ENCODE data around the gene SSBP3. TPM values are rescaled to one million over a fixed set of nuclear protein-coding genes. Genes with fewer than 3 reads are reported as not detected.

The SSBP3 gene
- total RNA-seq, 1 experiment from 2014 or later = 115 TPM

- TF ChIP-seq TEAD4 (CRISPR knock-in tag; IDR thresholded peaks at IDR 0.05) (no peak), ELF4 (CRISPR knock-in tag; IDR thresholded peaks at IDR 0.05; ENCODE audit: low read depth) (no peak)
- TF ChIP-seq, protein P1, sequence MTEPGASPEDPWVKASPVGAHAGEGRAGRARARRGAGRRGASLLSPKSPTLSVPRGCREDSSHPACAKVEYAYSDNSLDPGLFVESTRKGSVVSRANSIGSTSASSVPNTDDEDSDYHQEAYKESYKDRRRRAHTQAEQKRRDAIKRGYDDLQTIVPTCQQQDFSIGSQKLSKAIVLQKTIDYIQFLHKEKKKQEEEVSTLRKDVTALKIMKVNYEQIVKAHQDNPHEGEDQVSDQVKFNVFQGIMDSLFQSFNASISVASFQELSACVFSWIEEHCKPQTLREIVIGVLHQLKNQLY (CRISPR knock-in tag; IDR thresholded peaks at IDR 0.05) = no peak
Observed at GRCh38 chr1:54337928-54338327, 68.3 kb downstream of the SSBP3 start (continued).

GRCh38 chr1:54337034-54337433 is 69.2 kb downstream of the SSBP3 start:
- no peaks in the 10 kb centered on the region for H3K9me3 Mint-ChIP-seq
- DNase-seq (ENCODE audit: low spot score) = no peak
- peaks cover 88% of the 10 kb centered on the region for H3K4me1 Mint-ChIP-seq
- ATAC-seq = no peak
- H3K27me3 Mint-ChIP-seq (ENCODE audit: low read depth) = no peaks in the 10 kb centered on the region; the same call in 1 of the 2 replicates
- ChIA-PET POLR2A (interaction anchor here (1.0 kb wide), 1 partner anchor 24 kb away, joined by 4 read pairs; no protein-coding TSS in a partner anchor), CTCF (no interaction called here)
- TF ChIP-seq PREB (CRISPR knock-in tag; IDR thresholded peaks at IDR 0.05; ENCODE audit: borderline replicate concordance) = no peak
- no peak for TF ChIP-seq KAT7 (CRISPR knock-in tag; IDR thresholded peaks at IDR 0.05; ENCODE audit: borderline replicate concordance)
- no peak for TF ChIP-seq SMAD4 (CRISPR knock-in tag; IDR thresholded peaks at IDR 0.05)
- no peak for TF ChIP-seq CBFB (CRISPR knock-in tag; IDR thresholded peaks at IDR 0.05; ENCODE audit: low read depth)
- no peak for TF ChIP-seq STAT6 (CRISPR knock-in tag; conservative IDR thresholded peaks at IDR 0.05; ENCODE audit: low read depth)
- TF ChIP-seq GTF2I (CRISPR knock-in tag; conservative IDR thresholded peaks at IDR 0.05) = no peak
- TF ChIP-seq TCF7 (CRISPR knock-in tag; IDR thresholded peaks at IDR 0.05; ENCODE audit: low read depth) = no peak
- TF ChIP-seq ZNF532 (CRISPR knock-in tag; IDR thresholded peaks at IDR 0.05; ENCODE audit: borderline replicate concordance) = no peak
- TF ChIP-seq, protein P2, sequence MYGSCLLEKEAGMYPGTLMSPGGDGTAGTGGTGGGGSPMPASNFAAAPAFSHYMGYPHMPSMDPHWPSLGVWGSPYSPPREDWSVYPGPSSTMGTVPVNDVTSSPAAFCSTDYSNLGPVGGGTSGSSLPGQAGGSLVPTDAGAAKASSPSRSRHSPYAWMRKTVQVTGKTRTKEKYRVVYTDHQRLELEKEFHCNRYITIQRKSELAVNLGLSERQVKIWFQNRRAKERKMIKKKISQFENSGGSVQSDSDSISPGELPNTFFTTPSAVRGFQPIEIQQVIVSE (CRISPR knock-in tag; IDR thresholded peaks at IDR 0.05; ENCODE audit: borderline replicate concordance) = no peak
- TF ChIP-seq ZNF416 (CRISPR knock-in tag; IDR thresholded peaks at IDR 0.05) = no peak
- TF ChIP-seq, protein P3, sequence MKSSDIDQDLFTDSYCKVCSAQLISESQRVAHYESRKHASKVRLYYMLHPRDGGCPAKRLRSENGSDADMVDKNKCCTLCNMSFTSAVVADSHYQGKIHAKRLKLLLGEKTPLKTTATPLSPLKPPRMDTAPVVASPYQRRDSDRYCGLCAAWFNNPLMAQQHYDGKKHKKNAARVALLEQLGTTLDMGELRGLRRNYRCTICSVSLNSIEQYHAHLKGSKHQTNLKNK (CRISPR knock-in tag; IDR thresholded peaks at IDR 0.05) = no peak
- no peak for TF ChIP-seq ZNF396 (CRISPR knock-in tag; IDR thresholded peaks at IDR 0.05; ENCODE audit: borderline replicate concordance)
- no peak for TF ChIP-seq ERG (CRISPR knock-in tag; IDR thresholded peaks at IDR 0.05)
- TF ChIP-seq, protein P4, sequence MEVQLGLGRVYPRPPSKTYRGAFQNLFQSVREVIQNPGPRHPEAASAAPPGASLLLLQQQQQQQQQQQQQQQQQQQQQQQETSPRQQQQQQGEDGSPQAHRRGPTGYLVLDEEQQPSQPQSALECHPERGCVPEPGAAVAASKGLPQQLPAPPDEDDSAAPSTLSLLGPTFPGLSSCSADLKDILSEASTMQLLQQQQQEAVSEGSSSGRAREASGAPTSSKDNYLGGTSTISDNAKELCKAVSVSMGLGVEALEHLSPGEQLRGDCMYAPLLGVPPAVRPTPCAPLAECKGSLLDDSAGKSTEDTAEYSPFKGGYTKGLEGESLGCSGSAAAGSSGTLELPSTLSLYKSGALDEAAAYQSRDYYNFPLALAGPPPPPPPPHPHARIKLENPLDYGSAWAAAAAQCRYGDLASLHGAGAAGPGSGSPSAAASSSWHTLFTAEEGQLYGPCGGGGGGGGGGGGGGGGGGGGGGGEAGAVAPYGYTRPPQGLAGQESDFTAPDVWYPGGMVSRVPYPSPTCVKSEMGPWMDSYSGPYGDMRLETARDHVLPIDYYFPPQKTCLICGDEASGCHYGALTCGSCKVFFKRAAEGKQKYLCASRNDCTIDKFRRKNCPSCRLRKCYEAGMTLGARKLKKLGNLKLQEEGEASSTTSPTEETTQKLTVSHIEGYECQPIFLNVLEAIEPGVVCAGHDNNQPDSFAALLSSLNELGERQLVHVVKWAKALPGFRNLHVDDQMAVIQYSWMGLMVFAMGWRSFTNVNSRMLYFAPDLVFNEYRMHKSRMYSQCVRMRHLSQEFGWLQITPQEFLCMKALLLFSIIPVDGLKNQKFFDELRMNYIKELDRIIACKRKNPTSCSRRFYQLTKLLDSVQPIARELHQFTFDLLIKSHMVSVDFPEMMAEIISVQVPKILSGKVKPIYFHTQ (CRISPR knock-in tag; IDR thresholded peaks at IDR 0.05) = no peak
- TF ChIP-seq ATF6 (CRISPR knock-in tag; IDR thresholded peaks at IDR 0.05) = no peak
- no peak for TF ChIP-seq CREB1 (CRISPR knock-in tag; IDR thresholded peaks at IDR 0.05)
- no peak for TF ChIP-seq NFE2L1 (CRISPR knock-in tag; IDR thresholded peaks at IDR 0.05)
- peak overlapping the region; percentile 83 for H3K27ac Mint-ChIP-seq
- H3K36me3 Mint-ChIP-seq = 0 out of 2 replicates have a peak, but pooled peaks cover 2% of the 10 kb centered on the region
- H3K4me3 Mint-ChIP-seq = no peak overlapping the region

All from WTC11 (cell line).